NOMO-1 (cell line): ENCODE data around the gene ERBB4.
A peak's percentile ranks its signal among the peaks of the same experiment; 100 is the strongest.

ENCODE experiments used
- DNase-seq, 2 experiments: peaks; one replicate each; lab custom pipeline; 2025; ENCODE audit not compliant: unreplicated experiment in 2 of 2; lab: John Stamatoyannopoulos, UW

Gene ERBB4

GRCh38 chr2:212099658-212100057, 438.9 kb downstream of the ERBB4 start:
- DNase-seq = no peak

DNA sequence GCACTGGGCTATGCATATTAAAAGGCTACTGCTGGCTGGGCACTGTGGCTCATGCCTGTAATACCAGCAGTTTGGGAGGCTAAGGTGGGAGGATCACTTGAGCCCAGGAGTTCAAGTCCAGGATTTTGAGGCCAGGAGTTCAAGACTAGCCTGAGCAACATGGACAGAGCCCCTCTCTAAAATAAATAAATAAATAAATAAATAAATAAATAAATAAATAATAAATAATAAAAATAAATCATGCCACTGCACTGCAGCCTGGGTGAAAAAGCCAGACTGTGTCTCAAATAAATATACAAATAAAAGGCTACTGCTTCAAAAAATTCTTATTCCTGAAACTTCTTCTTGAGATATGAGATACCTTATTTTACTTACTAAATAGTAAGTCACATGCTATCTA, 439.6 kb downstream of the ERBB4 start:
- DNase-seq = no peak

GRCh38 chr2:212097001-212097400, 441.6 kb downstream of the ERBB4 start:
- DNase-seq = no peak

DNA sequence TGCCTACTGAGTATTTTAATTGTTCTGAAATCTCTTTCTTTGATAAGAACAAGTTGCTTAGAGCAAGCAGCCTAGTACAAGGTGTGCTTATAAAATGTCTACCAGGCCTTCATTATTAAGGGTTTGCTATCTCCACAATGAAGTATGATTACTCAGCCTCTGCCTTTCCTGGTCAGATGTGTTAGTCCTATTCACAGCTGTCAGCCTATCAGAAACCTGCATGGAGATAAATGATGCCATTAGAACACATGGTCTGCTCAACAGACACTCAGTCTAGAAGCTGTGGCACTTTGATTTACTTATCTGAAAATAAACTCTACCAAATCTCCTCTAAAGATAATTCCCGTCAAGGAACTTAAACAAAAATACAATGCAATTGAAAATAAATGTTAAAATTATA, 448.7 kb downstream of the ERBB4 start:
- no peak for DNase-seq

DNA sequence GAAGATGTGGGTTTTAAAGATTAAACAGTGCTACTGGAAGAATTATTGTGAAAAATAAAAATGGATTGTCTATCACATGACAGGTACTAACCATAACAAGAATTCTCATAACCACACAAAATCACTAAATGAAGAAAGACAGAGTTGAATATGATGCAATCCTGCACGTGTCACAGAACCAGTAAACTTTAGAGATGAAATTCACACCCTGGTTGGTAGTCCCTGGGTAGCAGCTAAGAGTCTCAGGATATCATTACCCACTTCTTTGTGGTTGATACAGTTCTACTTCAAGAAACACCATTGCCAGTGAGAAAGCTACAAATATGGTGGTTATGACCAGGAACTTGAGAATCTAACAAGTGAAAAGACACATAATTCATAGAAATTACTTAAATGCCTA, 450.2 kb downstream of the ERBB4 start:
- no peak for DNase-seq

GRCh38 chr2:212083492-212083891, 455.1 kb downstream of the ERBB4 start:
- no peak for DNase-seq

DNA sequence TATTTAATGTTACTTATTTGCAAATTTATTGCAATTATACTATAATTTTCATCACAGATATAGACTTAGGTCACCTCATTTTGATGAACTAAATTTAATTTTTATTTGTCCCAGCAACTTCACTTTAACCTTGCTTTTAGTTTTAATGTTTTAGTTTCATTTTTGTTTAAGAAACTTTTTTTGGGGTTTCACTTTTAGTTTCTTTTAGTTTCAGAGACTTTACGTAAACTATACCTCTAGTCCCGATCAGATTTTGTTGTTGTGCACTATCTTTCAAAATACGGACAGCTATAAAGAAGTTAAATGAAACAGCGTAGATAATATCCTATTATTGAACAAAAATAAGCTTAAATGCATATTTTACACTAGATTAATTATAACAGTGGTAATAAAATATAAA, 460.5 kb downstream of the ERBB4 start:
- peak in 1 of 2 experiments; percentile 2 for DNase-seq

GRCh38 chr2:212076456-212076855, 462.1 kb downstream of the ERBB4 start:
- no peak for DNase-seq

DNA sequence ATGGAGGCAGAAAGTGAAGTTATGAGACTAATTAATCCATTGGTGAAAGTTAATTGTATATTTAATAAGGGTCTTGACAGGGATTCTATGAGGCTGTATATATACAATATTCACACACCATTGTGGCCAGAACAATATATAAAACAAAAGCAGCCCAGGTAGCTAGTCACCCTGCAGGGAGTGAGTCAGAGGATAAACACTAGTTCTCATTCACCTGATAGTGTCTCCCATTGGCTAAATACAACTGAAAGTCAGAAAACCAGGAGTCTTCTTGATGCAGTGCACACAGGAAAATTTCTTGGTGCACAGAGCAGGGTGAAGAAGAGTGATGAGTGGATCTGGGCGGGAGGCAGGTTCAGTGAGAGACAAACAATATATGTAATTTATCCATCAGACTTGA, 465.2 kb downstream of the ERBB4 start:
- DNase-seq = no peak

DNA sequence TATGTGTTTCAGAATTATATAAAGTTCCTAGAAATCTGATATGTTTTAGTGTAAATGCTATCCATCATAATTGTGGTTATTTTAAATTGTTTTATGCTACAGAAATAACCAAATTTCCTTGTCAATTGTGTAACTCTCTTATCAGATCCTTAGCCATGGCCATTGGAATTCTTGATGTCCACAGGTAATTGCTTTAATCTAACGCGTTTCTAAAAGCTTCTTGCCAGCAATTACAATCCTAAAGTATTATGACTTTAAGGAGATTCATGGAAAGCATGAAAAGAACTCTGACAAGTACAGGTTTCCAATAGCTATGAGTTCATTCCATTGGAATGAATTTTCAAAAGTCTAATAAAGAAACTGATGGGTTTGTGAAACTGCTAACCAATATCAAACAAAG, 472.1 kb downstream of the ERBB4 start:
- no peak for DNase-seq

GRCh38 chr2:212064318-212064717, 474.3 kb downstream of the ERBB4 start:
- no peak for DNase-seq

DNA sequence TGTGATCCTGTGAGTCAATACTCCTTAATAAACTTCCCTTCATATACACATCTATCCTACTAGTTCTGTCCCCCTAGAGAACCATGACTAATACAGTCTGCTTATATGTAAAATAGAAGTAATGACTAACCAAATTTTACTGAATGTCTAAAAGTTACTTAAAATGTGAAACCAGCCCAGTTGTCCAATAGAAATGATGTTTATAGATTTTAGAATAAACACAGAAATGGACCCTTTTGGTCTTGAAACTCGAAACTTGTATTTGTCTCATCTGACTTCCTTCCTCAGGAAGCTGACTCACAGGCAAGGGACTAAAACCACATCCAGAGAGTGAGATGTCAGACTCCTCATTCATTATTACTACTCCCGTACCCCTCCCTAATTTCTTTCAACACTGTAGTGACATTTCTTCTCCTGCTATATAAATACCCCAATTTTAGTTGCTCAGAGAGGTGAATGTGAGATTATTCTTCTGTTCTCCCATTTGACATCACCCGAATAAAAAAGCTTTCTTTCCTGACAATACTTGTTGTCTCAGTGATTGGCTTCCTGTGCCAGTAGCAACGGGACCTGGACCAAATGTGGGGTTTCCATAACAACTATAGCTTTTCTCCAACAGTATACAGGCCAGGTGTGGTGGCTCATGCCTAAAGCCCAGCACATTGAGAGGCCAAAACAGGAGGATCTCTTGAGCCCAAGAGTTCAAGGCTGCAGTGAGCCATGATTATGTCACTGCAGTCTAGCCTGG, 486.0 kb downstream of the ERBB4 start:
- no peak for DNase-seq

DNA sequence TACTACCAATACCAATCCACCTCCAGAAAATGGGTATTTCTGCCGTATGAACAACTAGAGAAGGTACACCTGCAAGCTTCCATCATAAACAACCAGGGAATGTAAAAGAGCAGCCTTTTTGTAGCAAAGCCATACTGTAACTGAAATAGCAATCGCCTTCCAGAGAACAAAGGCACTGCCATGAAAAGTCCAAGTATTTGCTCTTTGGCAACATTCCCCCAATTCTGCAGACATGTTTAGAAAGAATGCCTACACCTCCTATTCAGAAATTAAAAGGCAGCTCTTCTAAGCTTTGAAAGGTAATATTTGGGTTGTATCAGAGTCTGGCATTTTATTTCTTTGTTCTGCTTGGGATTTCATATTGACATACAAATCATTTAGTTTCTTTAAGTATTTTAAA, 487.7 kb downstream of the ERBB4 start:
- DNase-seq = no peak

GRCh38 chr2:212042562-212042961, 496.0 kb downstream of the ERBB4 start:
- no peak for DNase-seq

- DNase-seq = no peak
These were observed 501.5 kb downstream of the ERBB4 start for GRCh38 chr2:212037062-212037461.

DNA sequence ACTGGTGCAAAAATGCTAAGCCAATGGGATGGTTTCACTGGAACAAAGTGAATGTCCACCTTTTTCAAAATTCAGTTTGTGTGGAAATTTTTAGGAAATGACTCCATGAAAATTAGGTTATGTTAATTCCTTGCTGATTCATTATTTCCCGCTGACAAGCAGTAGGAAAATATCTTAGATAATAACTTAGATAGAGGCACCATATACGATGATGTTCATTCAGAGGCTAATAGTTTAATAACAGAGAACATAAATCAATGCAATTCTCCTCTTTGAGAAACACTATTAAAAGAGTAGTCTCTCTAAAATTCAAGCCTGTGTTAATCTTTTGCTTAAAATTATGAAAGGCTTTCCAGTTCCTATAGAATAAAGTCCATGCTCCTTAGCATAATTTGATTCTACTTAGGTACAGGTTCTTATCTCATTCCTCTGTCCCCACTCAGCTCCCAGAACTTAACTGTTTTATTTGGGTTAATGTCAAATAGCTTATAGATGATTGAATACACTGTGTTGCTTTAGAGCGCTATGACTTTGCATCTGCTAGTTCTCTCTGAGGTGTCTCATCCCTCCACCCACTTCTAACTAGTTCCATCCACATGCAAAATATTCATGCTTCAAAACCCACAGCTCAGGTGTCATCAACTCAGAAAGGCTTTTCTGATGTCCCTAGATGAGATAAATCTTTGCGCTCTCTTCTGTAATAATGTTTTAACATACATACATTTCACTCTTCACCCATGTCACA, 503.6 kb downstream of the ERBB4 start:
- no peak for DNase-seq

DNA sequence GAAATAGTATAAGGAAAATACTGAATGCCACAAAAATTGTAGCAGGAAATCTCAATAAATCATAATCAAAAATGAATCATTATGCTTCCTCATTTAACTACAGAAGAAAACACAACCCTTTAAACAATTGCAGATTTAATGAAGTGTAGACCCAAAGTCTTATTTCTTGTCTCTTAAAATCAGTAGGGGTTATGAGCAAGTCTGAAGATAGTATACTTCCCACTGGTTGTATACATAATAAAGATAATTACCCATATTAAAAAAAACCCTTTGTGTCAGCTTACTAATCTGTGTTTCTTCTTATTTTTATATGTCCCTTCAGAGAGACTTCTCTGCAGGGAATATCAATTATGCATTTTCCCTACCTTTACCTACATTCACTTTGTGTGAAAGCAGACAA, 504.7 kb downstream of the ERBB4 start:
- no peak for DNase-seq

DNA sequence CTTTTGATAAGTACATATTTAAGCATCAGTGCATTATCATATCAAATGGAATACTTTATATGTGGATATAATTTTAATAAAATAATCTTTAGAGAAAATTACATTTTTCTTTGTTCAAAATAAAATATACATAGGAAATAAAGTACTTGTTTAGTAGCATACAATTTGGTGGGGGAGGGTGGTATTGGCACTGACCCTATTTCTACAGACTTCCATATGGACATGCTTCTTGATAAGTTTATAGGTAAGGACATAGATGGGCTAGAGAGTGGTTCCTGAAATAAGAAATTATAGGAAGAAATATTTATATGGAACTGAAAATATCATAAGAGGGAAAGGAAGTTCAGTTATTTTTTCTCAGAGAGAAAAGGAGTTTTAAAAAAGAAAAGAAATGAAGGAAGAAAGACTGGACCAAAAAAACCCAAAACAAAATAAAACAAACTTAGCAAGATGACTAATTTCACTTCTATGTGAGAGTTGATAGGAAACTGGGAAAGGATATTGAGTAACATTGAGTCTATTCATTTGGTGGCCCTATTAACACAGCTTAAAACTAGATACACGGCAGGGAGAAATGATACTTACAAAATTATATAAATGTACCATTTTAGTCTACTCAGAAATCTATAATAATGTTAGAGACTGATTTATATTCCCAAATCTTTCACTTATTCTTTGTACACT, 505.9 kb downstream of the ERBB4 start:
- no peak for DNase-seq

DNA sequence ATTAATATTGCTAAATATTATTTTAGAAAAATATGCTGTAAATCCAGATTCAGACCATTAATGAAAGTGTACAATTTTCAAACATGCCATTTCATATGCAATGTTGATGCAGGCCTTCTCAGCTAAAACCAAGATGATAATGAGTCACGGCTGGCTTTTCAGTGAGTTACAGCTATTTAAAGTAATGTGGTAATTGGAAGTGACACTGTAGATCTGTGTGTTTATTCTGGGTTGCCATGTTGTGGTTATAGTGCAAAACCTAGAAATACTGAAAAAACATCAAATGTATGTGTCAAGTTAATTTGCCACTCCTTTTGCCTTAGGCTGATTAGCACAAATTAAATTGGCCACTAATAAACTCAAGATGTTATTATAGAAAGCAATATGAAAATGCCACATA, 506.6 kb downstream of the ERBB4 start:
- DNase-seq = no peak

- DNase-seq = no peak
These were observed 507.9 kb downstream of the ERBB4 start for GRCh38 chr2:212030709-212031108.

DNA sequence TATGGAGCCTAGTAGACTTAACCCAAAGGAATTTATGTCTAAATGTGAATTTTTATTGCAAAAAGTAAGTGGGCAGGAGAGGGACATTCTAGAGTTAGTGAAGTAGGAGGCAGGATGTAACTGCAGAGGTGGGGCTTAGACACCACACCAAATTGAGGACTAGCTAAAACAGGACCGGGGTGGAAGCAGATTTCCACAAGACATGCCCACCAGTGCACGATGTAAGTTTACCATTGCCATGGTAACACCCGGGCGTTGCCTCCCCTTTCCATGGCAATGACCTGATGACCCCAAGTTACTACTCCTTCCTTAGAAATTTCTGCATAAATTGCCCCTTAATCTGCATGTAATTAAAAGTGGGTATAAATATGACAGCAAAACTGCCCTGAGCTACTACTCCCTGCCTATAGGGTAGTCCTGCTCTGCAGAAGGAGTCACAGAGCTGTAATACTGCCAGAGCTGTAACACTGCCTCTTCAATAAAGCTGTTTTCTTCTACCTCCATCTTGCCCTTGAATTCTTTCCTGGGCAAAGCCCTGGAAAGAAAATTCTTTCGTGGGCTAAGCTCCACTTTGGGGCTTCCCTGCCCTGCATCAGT, 509.7 kb downstream of the ERBB4 start:
- no peak for DNase-seq
